Liver (tissue), 3 donors: ENCODE measurements around the gene PSMB11.

Experiments used
- CTCF ChIP-seq: fragments of 150-350 bp; IDR thresholded peaks from 2 replicates; pipeline ENCODE4 v1.5.1; 2017; ENCODE audit warnings: improper control_type of control experiment, low read depth, low read length; ENCODE audit not compliant: missing input control
- SP1 ChIP-seq: IDR thresholded peaks from 2 replicates; pipeline ENCODE4 v1.6.1; 2018; ENCODE audit warnings: antibody characterized with exemption, mild to moderate bottlenecking
- TF ChIP-seq, protein P1 (sequence below): IDR thresholded peaks from 2 replicates; pipeline ENCODE4 v1.6.1; 2016; ENCODE audit warnings: antibody characterized with exemption
- TF ChIP-seq, protein P2 (sequence below): IDR thresholded peaks from 2 replicates; pipeline ENCODE4 v1.6.1; 2016; ENCODE audit warnings: antibody characterized with exemption, mild to moderate bottlenecking
- TF ChIP-seq, protein P3 (sequence below): IDR thresholded peaks from 2 replicates; pipeline ENCODE4 v1.6.1; 2016; ENCODE audit warnings: antibody characterized with exemption
- TF ChIP-seq, protein P4 (sequence below): IDR thresholded peaks from 2 replicates; pipeline ENCODE4 v1.6.1; 2016; ENCODE audit warnings: antibody characterized with exemption
- donor health status: healthy.
- donor health status: healthy.

- no peak for TF ChIP-seq CTCF
- TF ChIP-seq, protein P1, sequence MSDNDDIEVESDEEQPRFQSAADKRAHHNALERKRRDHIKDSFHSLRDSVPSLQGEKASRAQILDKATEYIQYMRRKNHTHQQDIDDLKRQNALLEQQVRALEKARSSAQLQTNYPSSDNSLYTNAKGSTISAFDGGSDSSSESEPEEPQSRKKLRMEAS = no peak
- TF ChIP-seq, protein P2, sequence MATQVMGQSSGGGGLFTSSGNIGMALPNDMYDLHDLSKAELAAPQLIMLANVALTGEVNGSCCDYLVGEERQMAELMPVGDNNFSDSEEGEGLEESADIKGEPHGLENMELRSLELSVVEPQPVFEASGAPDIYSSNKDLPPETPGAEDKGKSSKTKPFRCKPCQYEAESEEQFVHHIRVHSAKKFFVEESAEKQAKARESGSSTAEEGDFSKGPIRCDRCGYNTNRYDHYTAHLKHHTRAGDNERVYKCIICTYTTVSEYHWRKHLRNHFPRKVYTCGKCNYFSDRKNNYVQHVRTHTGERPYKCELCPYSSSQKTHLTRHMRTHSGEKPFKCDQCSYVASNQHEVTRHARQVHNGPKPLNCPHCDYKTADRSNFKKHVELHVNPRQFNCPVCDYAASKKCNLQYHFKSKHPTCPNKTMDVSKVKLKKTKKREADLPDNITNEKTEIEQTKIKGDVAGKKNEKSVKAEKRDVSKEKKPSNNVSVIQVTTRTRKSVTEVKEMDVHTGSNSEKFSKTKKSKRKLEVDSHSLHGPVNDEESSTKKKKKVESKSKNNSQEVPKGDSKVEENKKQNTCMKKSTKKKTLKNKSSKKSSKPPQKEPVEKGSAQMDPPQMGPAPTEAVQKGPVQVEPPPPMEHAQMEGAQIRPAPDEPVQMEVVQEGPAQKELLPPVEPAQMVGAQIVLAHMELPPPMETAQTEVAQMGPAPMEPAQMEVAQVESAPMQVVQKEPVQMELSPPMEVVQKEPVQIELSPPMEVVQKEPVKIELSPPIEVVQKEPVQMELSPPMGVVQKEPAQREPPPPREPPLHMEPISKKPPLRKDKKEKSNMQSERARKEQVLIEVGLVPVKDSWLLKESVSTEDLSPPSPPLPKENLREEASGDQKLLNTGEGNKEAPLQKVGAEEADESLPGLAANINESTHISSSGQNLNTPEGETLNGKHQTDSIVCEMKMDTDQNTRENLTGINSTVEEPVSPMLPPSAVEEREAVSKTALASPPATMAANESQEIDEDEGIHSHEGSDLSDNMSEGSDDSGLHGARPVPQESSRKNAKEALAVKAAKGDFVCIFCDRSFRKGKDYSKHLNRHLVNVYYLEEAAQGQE = no peak
- TF ChIP-seq SP1 = no peak
- TF ChIP-seq, protein P3, sequence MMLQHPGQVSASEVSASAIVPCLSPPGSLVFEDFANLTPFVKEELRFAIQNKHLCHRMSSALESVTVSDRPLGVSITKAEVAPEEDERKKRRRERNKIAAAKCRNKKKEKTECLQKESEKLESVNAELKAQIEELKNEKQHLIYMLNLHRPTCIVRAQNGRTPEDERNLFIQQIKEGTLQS = no peak
- TF ChIP-seq, protein P4, sequence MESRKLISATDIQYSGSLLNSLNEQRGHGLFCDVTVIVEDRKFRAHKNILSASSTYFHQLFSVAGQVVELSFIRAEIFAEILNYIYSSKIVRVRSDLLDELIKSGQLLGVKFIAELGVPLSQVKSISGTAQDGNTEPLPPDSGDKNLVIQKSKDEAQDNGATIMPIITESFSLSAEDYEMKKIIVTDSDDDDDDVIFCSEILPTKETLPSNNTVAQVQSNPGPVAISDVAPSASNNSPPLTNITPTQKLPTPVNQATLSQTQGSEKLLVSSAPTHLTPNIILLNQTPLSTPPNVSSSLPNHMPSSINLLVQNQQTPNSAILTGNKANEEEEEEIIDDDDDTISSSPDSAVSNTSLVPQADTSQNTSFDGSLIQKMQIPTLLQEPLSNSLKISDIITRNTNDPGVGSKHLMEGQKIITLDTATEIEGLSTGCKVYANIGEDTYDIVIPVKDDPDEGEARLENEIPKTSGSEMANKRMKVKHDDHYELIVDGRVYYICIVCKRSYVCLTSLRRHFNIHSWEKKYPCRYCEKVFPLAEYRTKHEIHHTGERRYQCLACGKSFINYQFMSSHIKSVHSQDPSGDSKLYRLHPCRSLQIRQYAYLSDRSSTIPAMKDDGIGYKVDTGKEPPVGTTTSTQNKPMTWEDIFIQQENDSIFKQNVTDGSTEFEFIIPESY = no peak
Observed at GRCh38 chr14:23000860-23001259, 41.2 kb upstream of the PSMB11 start.
